ENCODE measurements around the gene FCGR2B.
"Not testable (repeated sequence)": the region's sequence is repeated elsewhere in the genome, so short reads cannot be mapped to it uniquely, and the experiment has no call there.

FCGR2B gene

DNA sequence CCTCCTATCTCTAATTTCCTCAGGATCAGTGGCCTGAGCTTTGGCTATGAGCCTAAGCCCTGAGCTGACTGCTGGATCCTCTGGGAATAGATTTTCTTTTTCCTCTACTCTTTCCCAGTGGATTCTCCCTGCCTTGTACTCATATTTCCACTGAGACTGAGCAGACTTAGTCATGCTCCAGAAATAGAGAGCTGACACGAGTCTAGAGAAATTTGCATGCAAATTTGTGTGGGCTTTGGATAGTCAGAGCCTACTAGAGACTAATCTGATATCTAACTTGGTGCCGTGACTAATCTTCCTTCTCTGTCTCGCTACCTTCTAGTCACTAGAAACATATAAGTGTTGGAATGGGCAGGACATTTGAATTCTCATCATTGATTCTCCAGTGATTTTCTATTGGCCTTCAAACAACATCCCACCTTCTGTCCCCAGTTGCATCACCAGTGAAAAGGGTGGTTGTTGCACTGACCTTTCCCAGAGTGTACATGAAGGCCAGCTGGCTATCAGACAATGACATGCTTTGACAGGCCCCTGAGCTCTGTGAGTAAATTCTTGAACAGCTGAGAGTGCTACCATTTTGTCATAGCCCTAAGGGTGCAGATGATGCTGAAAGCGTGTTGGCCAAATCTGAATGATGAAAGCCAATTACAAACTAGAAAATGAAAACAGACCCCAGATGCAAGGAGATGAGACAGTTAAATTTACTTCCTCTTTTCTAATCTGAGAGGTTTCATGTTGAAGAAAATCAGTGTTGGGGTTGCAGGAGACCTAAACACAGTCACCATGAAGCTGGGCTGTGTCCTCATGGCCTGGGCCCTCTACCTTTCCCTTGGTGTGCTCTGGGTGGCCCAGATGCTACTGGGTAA lies 43.8 kb downstream of the FCGR2B start, which contains the start of gene FCRLA:
TSS of gene FCRLA (plus strand) at position 748 of the 866 bp plus-strand sequence. CDS start at position 784, 36 bp downstream.
- DNase-seq = no peak

DNA sequence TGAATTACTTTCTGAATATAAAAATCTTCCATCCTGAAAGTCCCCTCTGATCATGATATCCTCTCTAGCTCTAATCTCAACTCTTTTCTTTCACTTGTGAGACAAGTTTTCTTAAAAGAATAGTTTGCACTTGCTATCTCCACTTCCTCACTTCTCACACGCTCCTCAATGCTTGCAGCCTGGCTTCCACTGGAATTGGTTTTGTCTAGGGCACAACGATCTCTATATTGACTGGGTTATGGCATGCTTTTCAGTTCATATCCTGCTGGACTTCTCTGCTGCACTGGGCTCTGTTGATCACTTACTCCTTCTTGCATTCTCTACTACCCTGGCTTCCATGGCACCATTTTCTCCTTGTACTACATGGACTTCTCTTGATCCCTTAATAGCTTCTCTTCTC lies 44.6 kb downstream of the FCGR2B start:
- no peak for DNase-seq

DNA sequence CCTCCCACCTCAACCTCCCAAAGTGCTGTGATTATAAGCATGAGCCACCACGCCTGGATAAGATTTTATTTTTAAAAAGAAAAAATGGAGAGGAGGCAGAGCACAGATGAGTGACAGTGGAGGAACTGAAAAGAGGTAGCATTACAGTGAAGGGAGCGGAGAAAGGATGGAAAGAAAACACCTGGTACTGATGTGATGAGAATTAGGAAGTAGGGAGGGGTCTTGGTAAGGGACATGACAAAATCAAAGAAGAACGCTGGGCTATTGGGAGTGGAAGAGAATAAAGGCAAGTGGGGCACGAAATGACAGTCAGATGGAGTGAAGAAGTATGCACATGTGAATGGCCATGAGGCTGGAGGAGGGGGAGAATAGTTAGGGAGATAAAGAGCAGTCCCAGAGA lies 46.4 kb downstream of the FCGR2B start:
- DNase-seq = no peak

DNA sequence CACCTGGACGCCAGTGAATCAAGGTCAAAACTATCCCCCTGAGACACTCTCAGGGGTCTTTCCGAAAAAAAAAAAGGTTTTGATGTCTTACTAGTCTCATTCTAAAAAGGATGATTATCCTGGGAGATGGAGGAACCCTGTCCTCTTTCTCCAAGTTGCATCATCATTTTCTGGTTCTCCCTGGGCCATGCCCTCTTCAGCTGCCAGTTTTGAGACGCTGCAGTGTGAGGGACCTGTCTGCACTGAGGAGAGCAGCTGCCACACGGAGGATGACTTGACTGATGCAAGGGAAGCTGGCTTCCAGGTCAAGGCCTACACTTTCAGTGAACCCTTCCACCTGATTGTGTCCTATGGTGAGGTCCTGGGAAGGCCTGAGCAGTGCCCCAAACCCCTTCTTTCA lies 47.6 kb downstream of the FCGR2B start:
- DNase-seq = peak; percentile 13

DNA sequence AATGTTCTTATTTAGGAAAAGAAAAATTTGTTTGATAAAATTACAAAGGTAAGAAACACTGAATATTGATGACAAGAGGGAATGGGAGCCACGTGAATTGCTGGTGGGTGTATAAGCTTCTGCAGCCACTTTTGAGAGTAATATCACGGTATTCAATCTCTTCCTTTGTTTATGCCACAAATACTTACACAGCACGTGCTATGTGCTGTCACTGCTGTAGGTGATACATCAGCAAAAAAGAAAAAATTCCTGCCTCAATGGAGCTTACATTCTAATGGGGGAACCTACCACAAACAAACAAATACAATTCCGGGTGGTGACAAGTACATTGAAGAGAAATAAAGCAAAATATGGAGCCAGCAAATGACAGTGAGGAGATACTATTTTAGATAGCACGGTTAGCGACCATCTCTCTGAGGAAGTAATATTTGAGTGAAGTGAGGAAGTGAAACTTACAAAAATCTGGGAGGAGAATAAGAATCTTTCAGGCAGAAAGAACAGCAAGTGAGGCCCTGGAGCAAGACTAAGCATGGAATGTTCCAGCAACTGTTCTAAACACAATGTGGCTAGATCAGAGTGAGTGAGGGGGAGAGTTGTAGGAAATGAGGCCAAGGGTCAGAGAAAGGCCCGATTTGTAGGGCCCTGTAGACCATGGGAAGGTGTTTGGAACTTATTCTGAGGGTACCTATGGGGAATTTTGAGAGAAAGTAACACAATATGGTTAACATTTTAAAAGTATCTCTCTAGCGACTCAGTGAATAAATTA lies 55.8 kb downstream of the FCGR2B start:
- DNase-seq = no peak

DNA sequence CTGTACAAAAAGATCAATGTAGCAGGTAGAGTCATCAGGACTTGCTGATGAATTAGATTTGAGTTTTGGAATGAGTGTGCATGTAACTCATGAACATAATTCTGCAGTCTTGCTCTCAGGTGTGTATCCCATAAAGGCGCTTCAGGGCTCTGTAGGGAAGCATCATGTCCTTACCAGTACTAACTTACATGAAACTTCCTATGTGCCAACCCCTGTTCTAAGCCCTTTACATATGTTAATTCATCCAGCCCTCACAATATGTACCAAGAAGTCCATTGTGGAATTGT lies 56.3 kb downstream of the FCGR2B start:
- DNase-seq = no peak

DNA sequence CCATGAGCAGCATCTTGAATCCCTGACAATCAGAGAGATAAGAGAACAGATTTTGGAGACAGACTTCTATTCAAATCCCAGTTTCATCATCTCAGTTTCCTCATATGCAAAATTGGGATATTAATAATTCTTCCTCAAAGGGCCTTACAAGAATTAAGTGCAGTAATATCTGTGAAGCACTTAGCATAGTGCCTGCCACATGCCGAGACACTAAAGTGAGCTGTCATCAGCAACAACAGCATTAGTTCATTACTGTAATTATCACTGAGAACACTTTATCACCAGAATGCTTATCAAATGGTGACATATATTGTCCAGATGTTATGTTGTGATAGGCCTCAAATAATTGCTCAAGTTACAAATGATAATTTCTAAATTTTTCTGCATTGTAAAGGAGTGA lies 57.5 kb downstream of the FCGR2B start:
- DNase-seq = no peak

DNA sequence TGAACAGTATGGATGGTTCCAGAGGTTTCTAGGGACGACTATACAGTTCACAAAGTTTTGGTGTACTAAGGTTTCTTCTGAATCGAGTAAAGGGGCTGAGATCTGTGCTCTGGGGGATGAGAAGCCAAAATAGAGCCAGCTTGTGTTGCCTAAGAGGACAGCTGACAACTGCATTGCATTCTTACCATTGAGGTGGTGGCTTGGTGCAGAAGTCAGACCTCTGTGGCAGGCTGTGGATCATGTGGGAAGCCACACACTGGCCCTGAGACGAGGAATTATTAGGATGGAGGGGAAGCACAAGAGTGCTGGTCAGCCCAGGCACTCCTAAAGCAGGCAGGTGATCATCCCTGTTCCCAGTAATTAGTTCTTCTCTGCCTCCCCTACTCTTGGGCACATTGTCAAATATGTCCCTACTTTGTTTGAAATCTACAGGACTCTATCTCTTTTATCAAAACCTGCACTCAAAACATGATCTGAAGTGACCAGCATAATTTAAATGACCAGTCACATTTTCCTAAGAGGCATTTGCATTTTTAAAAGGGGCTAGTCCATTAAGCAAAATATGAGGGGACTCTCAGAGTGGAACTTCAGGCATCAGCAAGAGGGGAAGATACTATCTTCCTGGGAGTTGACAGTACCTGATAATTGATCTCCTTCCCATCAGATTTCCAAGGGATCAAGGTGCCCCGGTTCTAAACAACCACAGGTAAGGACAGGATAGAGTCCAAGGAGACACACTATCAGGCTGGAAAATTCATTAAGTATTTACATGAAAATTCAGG lies 58.2 kb downstream of the FCGR2B start, which contains the start of gene FCRLB:
TSS of gene FCRLB (plus strand) at position 589 of the 782 bp plus-strand sequence. CDS start 1,129 bp downstream, outside the sequence.
- no peak for DNase-seq

DNA sequence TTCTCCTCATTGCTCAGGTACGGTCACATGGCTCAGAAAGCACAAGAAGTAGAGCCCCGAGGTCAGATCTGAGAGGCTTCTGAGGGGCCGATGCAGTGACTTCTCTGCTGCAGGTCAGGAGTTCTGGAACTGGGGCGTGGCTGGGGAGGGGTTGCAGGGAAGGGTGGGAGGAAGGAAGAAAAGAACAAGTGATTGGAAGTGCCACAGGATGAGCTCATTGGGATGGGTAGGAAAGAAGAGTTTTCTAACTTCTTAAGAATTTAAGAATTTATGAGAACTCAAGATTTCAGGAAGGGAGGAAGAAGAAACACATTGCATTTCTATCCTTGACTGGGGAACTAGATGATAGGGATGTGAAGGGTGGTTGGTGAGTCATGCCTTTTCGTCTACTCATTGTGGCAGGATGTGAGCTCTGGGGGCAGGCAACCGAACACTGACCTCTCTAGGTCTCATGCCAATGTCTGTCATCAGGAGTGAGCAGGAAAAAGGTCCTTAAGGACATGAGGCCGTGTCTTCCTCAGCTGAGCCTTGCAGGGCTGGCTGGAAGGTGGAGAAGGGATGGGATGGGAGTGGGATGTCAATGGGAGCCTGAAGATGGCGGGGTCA lies 58.9 kb downstream of the FCGR2B start:
- DNase-seq = no peak

DNA sequence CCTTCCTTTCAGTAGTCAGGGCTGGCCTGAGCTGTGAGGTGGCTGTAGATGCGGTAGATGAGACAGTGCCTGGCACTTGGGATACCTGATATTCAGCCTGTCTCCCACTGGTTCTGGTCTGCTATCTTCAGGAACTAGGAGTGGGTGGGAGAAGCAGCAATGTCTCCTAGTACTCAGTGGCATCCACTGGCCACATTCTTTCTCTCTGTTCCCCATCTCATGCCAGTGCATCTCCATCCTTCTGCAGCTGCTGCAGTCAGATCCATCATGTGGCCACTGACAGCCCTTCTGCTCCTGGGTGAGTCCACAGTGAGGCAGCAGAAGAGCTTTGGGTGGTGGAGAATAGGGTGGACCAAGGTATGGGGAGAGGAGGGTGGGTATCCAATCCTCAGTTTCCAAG lies 59.5 kb downstream of the FCGR2B start:
- no peak for DNase-seq

DNA sequence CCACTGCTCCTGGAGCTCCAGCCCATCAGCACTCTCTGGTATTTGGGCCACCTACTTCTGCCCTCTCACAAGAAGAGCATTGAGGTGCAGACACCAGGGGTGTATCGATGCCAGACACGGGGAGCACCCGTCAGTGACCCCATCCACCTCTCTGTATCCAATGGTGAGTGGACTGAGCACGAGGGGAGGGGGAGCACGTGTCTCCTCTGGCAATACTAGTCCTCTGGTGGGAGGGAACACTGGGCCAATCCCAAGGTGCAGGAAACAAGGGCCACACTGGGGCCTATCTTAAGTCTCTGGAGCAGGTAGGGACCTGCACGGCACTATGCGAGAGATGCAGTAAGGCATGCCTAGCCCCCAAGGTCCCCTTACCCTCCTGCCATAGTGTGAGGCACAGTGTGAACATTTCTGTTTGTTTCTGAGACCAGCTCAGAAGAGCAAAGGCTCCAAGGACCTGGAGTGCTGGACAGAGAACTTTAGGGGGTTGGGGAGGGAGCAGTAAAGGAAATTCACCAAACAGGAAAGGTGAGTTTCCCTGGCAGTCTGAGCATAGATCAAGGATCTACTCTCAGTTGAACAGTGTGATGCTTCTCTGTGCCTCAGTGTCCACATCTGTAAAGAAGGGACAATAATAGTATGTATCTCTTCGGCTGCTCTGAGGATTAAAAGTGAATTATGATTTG lies 60.7 kb downstream of the FCGR2B start:
- DNase-seq = peak; percentile 55

DNA sequence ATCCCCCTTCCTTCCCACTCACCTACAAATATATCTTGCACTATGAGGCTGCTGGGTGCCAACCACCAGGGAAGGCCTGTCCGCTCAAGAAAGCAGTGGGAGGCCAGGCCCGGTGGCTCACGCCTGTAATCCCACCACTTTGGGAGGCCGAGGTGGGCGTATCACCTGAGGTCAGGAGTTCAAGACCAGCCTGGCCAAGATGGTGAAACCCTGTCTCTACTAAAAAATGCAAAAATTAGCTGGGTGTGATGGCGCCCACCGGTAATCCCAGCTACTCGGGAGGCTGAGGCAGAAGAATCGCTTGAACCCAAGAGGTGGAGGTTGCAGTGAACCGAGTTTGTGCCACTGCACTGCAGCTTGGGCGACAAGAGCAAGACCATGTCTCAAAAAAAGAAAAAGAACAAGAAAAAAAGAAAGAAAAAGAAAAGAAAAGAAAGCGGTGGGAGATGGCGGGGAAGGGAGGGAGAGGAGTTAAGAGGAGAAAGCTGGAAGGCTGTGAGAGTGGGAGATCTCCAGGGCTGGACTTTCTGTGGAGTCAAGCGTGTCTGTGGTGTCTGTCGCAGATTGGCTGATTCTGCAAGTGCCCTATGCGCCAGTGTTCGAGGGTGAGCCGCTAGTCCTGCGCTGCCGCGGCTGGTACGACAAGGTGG lies 62.4 kb downstream of the FCGR2B start:
- DNase-seq = not testable (repeated sequence)

DNA sequence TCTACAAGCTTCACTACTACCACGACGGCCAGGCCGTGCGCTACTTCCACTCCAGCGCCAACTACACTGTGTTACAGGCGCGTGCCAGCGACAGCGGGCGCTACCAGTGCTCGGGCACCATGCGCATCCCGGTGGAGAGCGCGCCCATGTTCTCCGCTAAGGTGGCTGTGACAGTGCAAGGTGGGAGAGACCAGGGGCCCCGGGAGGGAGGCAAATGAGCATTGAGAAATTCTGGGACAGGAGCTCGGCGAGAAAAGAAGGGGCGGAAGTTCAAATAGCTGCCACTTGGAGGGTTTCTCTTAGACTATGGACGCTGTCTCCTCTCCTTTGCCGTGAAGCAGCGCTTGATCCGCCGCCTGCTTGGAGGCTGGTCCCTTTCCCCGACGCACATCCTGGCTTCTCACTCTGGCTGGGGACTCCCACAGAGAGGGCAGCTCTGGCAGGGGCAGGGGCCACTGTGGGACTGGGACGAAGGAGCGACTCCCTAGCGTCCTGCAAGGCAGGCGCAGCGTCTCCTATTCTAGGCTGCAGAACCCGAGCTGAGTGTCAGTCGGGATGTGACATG lies 63.0 kb downstream of the FCGR2B start:
- peak; percentile 81 for DNase-seq

DNA sequence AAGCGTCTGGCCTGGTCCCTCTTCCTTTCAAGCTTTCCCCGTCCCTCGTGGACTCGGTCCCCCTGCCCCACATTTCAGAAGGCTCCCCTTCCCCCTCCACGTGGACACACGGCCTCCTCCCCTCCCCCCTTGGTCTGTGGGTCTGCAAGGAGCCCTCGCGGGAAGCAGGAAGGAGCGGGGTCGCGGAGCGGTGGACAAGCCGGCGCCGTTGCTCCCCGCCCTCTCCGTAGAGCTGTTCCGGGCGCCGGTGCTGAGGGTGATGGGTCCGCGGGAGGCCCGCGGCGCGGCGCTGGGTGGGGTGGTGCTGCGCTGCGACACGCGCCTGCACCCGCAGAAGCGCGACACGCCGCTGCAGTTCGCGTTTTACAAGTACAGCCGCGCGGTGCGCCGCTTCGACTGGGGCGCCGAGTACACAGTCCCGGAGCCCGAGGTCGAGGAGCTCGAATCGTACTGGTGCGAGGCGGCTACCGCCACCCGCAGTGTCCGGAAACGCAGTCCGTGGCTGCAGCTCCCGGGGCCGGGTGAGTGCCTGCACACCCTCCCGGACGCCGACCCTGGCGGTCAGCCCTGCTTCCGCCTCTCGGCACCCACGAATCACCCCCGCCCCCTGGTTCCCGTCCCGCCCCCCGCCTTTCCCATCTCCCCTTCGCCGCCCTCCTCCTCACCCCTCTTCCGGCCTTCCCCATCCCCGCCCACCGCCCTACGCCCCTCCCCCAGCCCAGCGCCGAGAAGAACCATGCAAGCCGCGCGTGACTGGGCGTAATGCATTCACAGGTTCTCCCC lies 63.7 kb downstream of the FCGR2B start:
- peak; percentile 89 for DNase-seq

DNA sequence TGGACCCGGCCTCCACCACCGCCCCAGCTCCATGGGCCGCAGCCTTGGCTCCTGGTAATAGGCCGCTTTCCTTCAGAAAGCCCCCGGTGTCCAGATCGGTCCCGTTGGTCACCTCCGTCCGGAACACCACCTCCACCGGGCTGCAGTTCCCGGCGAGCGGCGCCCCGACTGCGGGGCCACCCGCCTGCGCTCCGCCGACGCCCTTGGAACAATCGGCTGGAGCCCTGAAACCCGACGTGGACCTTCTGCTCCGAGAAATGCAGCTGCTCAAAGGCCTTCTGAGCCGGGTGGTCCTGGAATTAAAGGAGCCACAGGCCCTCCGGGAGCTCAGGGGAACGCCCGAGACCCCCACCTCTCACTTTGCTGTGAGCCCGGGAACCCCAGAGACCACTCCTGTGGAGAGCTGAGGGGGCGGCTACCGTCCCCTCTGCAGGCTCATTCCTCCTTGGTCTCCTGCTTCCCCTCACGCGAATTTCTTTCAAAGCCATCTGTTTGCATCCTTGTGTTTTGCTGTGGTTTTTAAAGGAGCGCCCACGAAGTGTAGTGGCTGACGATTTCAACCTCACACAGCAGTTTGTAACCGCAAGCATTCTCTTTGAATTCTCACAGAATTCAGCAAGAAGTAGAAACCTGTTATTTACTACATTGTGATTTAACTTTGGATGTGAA lies 64.4 kb downstream of the FCGR2B start:
- peak; percentile 36 for DNase-seq

Data from DMS53 (cell line).